ENCODE data around the gene SDC1. TPM values are rescaled to one million over a fixed set of nuclear protein-coding genes. Genes with fewer than 3 reads are reported as not detected.

The SDC1 gene
- total RNA-seq, 4 donors from 2014 or later: 21.9 to 28.0 (median 24.7) TPM

DNA sequence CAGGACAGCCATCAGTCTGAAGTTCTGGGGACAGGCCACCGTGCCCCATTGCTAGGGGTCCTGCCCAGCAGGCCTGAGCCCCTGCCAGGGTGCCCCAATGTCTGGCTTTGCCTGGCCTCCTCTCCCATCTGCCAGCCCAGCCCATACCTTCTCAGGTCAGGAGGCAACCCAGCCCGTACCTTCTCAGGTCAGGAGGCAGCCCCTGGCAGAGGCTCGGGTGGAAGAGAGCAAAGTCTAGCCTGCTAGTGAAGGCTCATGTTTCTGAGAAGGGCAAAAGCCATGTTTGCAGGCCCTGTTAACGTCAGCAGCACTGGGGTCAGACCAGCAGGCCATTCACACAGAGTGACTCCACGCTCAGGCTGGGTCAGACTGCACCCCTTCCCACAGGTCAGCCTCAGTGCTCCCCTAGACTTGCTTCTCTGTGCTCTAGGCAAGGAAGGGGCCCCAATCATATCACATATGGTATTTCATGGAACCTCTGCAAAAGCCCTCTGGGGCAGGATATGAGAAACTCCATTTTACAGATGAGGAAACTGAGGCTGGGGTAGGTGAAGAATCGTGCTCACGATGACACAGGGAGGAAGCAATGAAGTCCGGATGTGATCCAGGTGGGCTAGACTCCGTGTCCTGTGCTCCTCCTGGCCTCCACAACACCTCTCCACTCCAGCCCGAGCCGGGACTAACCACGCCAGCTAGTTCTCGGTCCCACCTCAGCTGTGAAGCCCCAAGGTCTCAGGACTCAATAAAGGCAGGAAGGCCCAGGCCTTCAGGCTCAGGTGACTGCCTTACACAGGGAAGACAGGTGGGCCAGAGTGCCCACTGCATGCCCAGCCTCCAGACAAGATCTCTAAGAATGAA lies 9.5 kb downstream of the SDC1 start:
- Histone ChIP-seq H3K36me3 (no peaks in the 10 kb centered on the region), H3K27ac (peak overlapping the region in 1 of 3 donors; percentile 73), H3K9me3 (no peaks in the 10 kb centered on the region), H3K4me3 (replicated peaks in 1 of 3) (no peak overlapping the region), H3K27me3 (no peaks in the 10 kb centered on the region), H3K4me1 (peaks cover 16 to 34% of the 10 kb centered on the region in 2 donors)
- WGBS, 2 donors: 86 to 90% methylated on average over 11 of the region's 13 CpGs
- no peak for TF ChIP-seq POLR2A (IDR thresholded peaks at IDR 0.05)
- TF ChIP-seq, protein P1, sequence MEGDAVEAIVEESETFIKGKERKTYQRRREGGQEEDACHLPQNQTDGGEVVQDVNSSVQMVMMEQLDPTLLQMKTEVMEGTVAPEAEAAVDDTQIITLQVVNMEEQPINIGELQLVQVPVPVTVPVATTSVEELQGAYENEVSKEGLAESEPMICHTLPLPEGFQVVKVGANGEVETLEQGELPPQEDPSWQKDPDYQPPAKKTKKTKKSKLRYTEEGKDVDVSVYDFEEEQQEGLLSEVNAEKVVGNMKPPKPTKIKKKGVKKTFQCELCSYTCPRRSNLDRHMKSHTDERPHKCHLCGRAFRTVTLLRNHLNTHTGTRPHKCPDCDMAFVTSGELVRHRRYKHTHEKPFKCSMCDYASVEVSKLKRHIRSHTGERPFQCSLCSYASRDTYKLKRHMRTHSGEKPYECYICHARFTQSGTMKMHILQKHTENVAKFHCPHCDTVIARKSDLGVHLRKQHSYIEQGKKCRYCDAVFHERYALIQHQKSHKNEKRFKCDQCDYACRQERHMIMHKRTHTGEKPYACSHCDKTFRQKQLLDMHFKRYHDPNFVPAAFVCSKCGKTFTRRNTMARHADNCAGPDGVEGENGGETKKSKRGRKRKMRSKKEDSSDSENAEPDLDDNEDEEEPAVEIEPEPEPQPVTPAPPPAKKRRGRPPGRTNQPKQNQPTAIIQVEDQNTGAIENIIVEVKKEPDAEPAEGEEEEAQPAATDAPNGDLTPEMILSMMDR (IDR thresholded peaks at IDR 0.05): no peak
- intact Hi-C loops (cut with DNase I): no loop called here
- no peak for DNase-seq

DNA sequence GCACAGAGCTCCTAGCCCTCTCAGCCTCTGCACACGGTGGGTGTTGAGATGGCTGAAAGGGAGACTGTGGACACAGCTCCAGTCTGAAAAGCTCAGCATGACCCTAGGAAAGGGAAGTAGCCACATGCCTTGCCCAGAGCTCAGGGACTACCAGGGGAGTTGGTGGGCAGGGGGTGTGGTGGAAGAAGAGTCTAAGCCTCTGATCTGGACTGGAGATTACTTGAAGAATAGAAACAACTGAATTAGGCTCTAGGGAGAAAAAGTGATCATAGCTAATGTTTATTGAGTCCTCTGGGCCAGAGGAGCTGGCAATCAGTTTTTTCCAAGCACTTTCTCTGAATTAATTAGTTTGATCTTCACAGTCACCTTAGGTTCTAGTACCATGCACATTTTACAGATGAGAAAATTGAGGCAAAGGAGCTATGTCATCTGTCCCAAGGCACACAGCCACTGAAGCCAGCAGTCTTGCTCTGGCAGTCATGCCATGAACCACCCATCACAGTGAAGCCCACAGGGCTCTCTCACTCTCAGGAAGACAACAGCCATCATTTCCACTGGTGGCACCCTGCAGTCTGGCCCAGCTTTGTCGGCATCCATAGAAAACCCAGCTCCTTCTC lies 10.3 kb downstream of the SDC1 start:
- 14 to 58% methylated on average over 1 to 2 of the region's 2 CpGs for WGBS, 2 donors
- no peak for TF ChIP-seq POLR2A (IDR thresholded peaks at IDR 0.05)
- TF ChIP-seq, protein P1 (IDR thresholded peaks at IDR 0.05): no peak

DNA sequence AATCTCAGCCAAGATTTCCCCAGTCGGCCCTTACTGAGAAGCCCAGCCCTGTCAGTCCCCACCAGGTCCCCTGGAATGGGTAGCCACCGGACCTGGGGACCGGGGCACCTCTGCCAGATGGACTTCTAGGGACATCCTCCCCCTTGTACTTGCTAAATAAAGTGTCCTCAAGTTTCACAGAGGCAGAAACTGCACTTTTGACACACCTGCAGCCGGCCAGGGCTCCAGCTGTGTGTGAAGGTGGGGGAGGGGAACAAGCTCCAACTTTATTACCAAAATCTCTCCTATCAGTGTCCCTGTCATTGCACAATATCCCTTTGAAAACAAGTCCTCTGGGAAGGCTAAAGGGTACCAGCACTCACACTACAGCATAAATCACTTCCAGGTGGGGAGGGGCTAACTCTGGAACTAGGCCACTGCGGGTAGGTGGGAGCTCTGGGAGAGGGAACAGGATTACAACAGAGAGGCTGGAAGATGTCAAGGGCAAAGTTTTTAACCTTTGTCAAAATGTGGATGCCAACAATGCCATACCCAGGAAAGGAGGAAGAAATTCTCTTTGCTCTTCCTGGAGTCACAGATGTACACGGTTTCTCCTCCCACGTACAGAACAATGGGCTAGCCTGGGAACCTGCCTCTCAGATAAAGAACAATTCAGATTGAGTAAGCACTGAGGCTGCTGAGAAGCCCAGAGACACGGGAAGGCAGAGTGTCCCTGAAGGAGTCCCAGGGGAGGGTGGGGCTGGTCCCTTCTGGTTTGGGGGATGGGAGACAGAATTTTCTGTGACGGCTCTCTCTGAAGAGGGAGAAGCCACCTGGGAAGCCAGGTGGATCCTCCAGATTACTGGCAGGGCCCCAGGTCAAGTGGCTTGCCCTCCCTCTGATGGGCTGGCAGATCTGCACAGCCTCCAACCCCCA lies 11.0 kb downstream of the SDC1 start:
- Histone ChIP-seq H3K9me3 (no peaks in the 10 kb centered on the region), H3K27ac (peak overlapping the region; percentile 1 to 73 (median 16)), H3K4me1 (peaks cover 16 to 34% of the 10 kb centered on the region in 2 donors), H3K4me3 (replicated peaks in 1 of 3) (no peak overlapping the region), H3K36me3 (no peaks in the 10 kb centered on the region), H3K27me3 (no peaks in the 10 kb centered on the region)
- 56 to 66% methylated on average over 8 to 9 of the region's 9 CpGs for WGBS, 2 donors
- peak; percentile 48 to 56 for DNase-seq
- intact Hi-C loops (cut with DNase I): no loop called here
- TF ChIP-seq, protein P1 (IDR thresholded peaks at IDR 0.05): no peak
- TF ChIP-seq POLR2A (IDR thresholded peaks at IDR 0.05): no peak

More for the DNA sequence above, 10.3 kb downstream of the SDC1 start:
- Histone ChIP-seq H3K27ac (peak overlapping the region in 1 of 3 donors; percentile 73), H3K9me3 (no peaks in the 10 kb centered on the region), H3K27me3 (no peaks in the 10 kb centered on the region), H3K4me3 (replicated peaks in 1 of 3) (no peak overlapping the region), H3K4me1 (peaks cover 16 to 34% of the 10 kb centered on the region in 2 donors), H3K36me3 (no peaks in the 10 kb centered on the region)
- intact Hi-C loops (cut with DNase I): no loop called here
- DNase-seq: no peak

DNA sequence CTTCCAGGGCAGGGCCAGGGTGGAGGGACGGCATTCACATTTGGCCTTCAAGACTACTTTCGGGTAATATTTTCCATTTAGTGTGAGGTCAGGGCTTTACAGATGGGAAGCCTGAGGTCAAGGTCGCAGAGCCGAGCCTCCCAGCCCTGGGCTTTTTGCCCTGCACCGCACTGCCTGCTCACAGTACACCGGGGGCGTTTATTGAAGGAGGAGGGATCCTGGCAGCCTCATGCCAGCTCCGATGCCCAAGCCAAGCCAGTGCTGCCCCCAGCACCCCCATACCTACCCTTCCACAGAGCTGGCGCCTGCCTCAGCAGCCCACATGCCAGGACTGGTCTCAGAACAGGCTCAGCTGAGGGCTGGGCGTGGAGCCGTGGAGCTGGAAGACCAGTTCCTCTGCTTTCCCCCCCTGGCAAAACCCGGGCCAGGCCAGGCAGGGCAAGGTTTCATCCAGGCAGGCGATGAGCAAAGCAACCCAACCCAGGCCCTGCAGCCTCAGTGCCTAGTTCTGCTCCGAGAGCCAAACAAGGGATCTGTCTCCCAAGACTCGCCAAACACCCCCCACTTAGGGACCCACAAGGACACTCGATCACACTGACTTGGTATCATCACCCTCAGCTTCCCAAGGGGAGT lies 11.9 kb downstream of the SDC1 start:
- intact Hi-C loops (cut with DNase I): no loop called here
- 47 to 73% methylated on average over 9 to 15 of the region's 16 CpGs for WGBS, 2 donors
- Histone ChIP-seq H3K36me3 (no peaks in the 10 kb centered on the region), H3K27ac (peak overlapping the region; percentile 1 to 73 (median 16)), H3K27me3 (no peaks in the 10 kb centered on the region), H3K9me3 (no peaks in the 10 kb centered on the region), H3K4me1 (peaks cover 17 to 44% of the 10 kb centered on the region in 2 donors), H3K4me3 (replicated peaks in 1 of 3) (no peak overlapping the region)
- TF ChIP-seq POLR2A (IDR thresholded peaks at IDR 0.05): no peak
- TF ChIP-seq, protein P1 (IDR thresholded peaks at IDR 0.05): no peak
- peak; percentile 85 to 86 for DNase-seq

Data from thyroid gland (tissue), 4 donors.